Measurements from ENCODE around the gene MICAL3.
"Not testable (repeated sequence)": the region's sequence is repeated elsewhere in the genome, so short reads cannot be mapped to it uniquely, and the experiment has no call there.

Gene MICAL3, protein sequence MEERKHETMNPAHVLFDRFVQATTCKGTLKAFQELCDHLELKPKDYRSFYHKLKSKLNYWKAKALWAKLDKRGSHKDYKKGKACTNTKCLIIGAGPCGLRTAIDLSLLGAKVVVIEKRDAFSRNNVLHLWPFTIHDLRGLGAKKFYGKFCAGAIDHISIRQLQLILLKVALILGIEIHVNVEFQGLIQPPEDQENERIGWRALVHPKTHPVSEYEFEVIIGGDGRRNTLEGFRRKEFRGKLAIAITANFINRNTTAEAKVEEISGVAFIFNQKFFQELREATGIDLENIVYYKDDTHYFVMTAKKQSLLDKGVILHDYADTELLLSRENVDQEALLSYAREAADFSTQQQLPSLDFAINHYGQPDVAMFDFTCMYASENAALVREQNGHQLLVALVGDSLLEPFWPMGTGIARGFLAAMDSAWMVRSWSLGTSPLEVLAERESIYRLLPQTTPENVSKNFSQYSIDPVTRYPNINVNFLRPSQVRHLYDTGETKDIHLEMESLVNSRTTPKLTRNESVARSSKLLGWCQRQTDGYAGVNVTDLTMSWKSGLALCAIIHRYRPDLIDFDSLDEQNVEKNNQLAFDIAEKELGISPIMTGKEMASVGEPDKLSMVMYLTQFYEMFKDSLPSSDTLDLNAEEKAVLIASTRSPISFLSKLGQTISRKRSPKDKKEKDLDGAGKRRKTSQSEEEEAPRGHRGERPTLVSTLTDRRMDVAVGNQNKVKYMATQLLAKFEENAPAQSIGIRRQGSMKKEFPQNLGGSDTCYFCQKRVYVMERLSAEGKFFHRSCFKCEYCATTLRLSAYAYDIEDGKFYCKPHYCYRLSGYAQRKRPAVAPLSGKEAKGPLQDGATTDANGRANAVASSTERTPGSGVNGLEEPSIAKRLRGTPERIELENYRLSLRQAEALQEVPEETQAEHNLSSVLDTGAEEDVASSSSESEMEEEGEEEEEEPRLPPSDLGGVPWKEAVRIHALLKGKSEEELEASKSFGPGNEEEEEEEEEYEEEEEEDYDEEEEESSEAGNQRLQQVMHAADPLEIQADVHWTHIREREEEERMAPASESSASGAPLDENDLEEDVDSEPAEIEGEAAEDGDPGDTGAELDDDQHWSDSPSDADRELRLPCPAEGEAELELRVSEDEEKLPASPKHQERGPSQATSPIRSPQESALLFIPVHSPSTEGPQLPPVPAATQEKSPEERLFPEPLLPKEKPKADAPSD (N-terminal part only)

DNA sequence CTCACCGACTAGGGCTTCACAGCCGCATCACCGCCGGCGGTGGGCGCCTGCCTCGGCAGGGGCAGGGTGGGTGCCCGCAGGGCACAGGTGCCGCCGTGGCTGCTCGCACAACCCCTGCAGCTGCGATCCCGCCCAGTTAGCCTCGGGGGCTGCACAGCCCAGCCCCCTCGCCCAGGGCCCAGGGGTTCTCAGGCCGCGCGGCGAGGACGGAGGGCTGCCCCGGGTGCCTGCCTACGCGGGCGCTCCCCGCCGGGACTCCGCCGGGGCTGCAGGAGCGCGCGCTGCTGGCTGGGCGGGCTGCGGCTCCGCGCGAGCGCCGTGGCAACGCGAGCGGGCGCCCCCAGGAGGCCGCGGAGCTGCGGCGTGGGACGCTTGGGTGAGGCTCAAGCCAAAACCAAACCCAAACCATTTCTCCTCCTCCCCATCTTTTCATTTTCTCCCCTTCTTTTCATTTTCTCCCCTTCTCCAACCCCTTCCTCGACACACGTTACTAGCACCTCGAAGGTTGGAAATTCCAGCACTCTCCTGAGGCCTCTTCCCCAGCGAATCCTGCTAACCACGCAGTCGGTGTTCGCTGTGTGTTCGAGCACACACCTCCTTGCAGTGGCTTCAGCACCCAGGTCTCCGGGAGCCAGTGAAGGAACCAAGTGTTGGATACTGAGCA is at the start of gene MICAL3:
Gene MICAL3 (minus strand): TSS at position 286 of the 664 bp plus-strand sequence. CDS start 117,749 bp downstream, outside the sequence.
- H3K27ac ChIP-seq (ENCODE audit: low read depth, low read length, poor library complexity, severe bottlenecking): no peak within 1 kb of the TSS
- TF ChIP-seq, protein P1, sequence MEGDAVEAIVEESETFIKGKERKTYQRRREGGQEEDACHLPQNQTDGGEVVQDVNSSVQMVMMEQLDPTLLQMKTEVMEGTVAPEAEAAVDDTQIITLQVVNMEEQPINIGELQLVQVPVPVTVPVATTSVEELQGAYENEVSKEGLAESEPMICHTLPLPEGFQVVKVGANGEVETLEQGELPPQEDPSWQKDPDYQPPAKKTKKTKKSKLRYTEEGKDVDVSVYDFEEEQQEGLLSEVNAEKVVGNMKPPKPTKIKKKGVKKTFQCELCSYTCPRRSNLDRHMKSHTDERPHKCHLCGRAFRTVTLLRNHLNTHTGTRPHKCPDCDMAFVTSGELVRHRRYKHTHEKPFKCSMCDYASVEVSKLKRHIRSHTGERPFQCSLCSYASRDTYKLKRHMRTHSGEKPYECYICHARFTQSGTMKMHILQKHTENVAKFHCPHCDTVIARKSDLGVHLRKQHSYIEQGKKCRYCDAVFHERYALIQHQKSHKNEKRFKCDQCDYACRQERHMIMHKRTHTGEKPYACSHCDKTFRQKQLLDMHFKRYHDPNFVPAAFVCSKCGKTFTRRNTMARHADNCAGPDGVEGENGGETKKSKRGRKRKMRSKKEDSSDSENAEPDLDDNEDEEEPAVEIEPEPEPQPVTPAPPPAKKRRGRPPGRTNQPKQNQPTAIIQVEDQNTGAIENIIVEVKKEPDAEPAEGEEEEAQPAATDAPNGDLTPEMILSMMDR (IDR thresholded peaks at IDR 0.05; ENCODE audit: low read length): peak; percentile 44
- TF ChIP-seq EZH2 (IDR thresholded peaks at IDR 0.05; ENCODE audit: borderline replicate concordance, low read length): no peak
- no peaks in the 10 kb centered on the region for H3K36me3 ChIP-seq (ENCODE audit: insufficient read depth, low read length)
- H3K9me3 ChIP-seq (ENCODE audit: low read length): no peaks in the 10 kb centered on the region
- peak within 1 kb of the TSS; percentile 42; the same call in 1 of the 2 replicates for H3K9ac ChIP-seq (ENCODE audit: low read length)
- H4K20me1 ChIP-seq (ENCODE audit: insufficient read depth, low read length): no peaks in the 10 kb centered on the region
- H3K9me2 ChIP-seq (ENCODE audit: low read depth, low read length): no peaks in the 10 kb centered on the region
- H3F3A ChIP-seq (ENCODE audit: insufficient read depth, low read length): no peaks in the 10 kb centered on the region
- H3K27me3 ChIP-seq (ENCODE audit: insufficient read depth, low read length): no peaks in the 10 kb centered on the region
- peak within 1 kb of the TSS; percentile 57 for H3K4me3 ChIP-seq (ENCODE audit: low read depth, low read length, poor library complexity, severe bottlenecking)
- H3K4me1 ChIP-seq (ENCODE audit: insufficient read depth, low read length, severe bottlenecking): peaks cover 11% of the 10 kb centered on the region
- H2AFZ ChIP-seq (ENCODE audit: low read length): no peak within 1 kb of the TSS
- peak within 1 kb of the TSS; percentile 72 for H3K4me2 ChIP-seq (ENCODE audit: low read length)
- no peaks in the 10 kb centered on the region for H3K79me2 ChIP-seq (ENCODE audit: insufficient read depth, low read length)

DNA sequence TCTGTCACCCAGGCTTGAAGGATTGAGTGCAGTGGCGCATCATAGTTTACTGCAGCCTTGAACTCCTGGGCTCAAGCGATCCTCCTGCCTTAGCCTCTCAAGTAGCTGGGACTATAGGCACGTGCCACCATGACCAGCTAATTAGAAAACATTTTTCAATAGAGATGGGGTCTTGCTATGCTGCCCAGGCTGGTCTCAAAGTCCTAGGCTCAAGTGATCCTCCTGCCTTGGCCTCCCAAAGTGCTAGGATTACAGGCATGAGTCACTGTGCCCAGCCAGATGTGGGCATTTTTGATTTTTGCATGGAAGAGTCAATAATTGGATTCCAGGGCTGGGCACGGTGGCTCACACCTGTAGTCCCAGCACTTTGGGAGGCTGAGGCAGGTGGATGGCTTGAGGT is 49.6 kb upstream of the MICAL3 start:
- H3F3A ChIP-seq (ENCODE audit: insufficient read depth, low read length); H3K27ac ChIP-seq (ENCODE audit: low read depth, low read length, poor library complexity, severe bottlenecking); H2AFZ ChIP-seq (ENCODE audit: low read length); H4K20me1 ChIP-seq (ENCODE audit: insufficient read depth, low read length); H3K4me2 ChIP-seq (ENCODE audit: low read length); H3K4me3 ChIP-seq (ENCODE audit: low read depth, low read length, poor library complexity, severe bottlenecking); H3K9ac ChIP-seq (ENCODE audit: low read length); H3K79me2 ChIP-seq (ENCODE audit: insufficient read depth, low read length); H3K27me3 ChIP-seq (ENCODE audit: insufficient read depth, low read length); H3K9me3 ChIP-seq (ENCODE audit: low read length); H3K36me3 ChIP-seq (ENCODE audit: insufficient read depth, low read length); H3K9me2 ChIP-seq (ENCODE audit: low read depth, low read length): not testable (repeated sequence)
- H3K4me1 ChIP-seq (ENCODE audit: insufficient read depth, low read length, severe bottlenecking): peaks cover 21% of the 10 kb centered on the region

DNA sequence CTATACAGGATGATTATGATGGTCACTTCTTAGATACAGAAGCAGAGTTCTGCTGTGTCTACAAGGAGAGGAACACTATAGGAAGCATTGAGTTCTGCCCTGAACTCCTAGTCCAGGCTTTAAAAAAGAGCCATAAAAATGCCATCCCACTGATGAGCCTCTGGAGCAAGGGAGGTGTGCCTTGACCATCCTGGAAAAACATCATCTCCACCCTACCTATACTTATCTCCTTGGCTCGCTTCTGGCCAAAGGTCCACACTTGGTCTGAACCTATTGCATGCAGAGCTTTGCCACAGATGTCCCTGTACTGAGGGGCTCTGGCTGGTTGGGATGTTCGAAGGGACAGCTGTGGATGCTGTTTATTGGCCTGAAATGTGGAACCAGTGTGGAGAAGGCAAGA is 49.1 kb upstream of the MICAL3 start:
- no peaks in the 10 kb centered on the region for H3K27me3 ChIP-seq (ENCODE audit: insufficient read depth, low read length)
- no peak overlapping the region for H3K9ac ChIP-seq (ENCODE audit: low read length)
- H3K9me3 ChIP-seq (ENCODE audit: low read length): no peaks in the 10 kb centered on the region
- H3K4me2 ChIP-seq (ENCODE audit: low read length): no peak overlapping the region
- no peaks in the 10 kb centered on the region for H3F3A ChIP-seq (ENCODE audit: insufficient read depth, low read length)
- no peak overlapping the region for H3K27ac ChIP-seq (ENCODE audit: low read depth, low read length, poor library complexity, severe bottlenecking)
- H3K9me2 ChIP-seq (ENCODE audit: low read depth, low read length): no peaks in the 10 kb centered on the region
- no peak overlapping the region for H2AFZ ChIP-seq (ENCODE audit: low read length)
- H3K79me2 ChIP-seq (ENCODE audit: insufficient read depth, low read length): 0 out of 2 replicates have a peak, but pooled peaks cover 3% of the 10 kb centered on the region
- no peaks in the 10 kb centered on the region for H3K36me3 ChIP-seq (ENCODE audit: insufficient read depth, low read length)
- no peak overlapping the region for H3K4me3 ChIP-seq (ENCODE audit: low read depth, low read length, poor library complexity, severe bottlenecking)
- H4K20me1 ChIP-seq (ENCODE audit: insufficient read depth, low read length): no peaks in the 10 kb centered on the region
- TF ChIP-seq, protein P1 (IDR thresholded peaks at IDR 0.05; ENCODE audit: low read length): no peak
- TF ChIP-seq EZH2 (IDR thresholded peaks at IDR 0.05; ENCODE audit: borderline replicate concordance, low read length): no peak
- peaks cover 17% of the 10 kb centered on the region for H3K4me1 ChIP-seq (ENCODE audit: insufficient read depth, low read length, severe bottlenecking)
